KMS-11 (cell line): ENCODE data around the gene PAX8.

Experiments used
- H2AFZ ChIP-seq: fragments of 200-600 bp; sonication (generic); 2 replicates; pipeline ENCODE4 v1.6.1; 2016; ENCODE audit warnings: antibody characterized with exemption, mixed run types, low read depth
- H3K27ac ChIP-seq: fragments of 200-600 bp; sonication (generic); 2 replicates; pipeline ENCODE4 v1.6.1; 2016; ENCODE audit warnings: mild to moderate bottlenecking, mixed run types
- H3K27me3 ChIP-seq: fragments of 200-600 bp; sonication (generic); 2 replicates; pipeline ENCODE4 v1.6.1; 2017; ENCODE audit warnings: mild to moderate bottlenecking, low read depth, mixed run types, moderate library complexity; ENCODE audit not compliant: insufficient read depth
- H3K36me3 ChIP-seq: fragments of 200-600 bp; sonication (generic); 2 replicates; pipeline ENCODE4 v1.6.1; 2017; ENCODE audit warnings: mild to moderate bottlenecking, mixed run types; ENCODE audit not compliant: insufficient read depth
- H3K4me1 ChIP-seq: fragments of 200-600 bp; sonication (generic); 2 replicates; pipeline ENCODE4 v1.6.1; 2016; ENCODE audit warnings: mild to moderate bottlenecking, low read depth, mixed run types; ENCODE audit not compliant: poor library complexity, severe bottlenecking
- H3K4me2 ChIP-seq: fragments of 200-600 bp; sonication (generic); 2 replicates; pipeline ENCODE4 v1.7.0; 2016; ENCODE audit warnings: mild to moderate bottlenecking, mixed run types
- H3K4me3 ChIP-seq: fragments of 200-600 bp; sonication (generic); IDR thresholded peaks from 2 replicates; pipeline ENCODE4 v1.6.1; 2017; ENCODE audit warnings: low read depth, low read length, mixed read lengths; ENCODE audit not compliant: insufficient read depth
- H3K79me2 ChIP-seq: fragments of 200-600 bp; sonication (generic); 2 replicates; pipeline ENCODE4 v1.6.1; 2016; ENCODE audit warnings: low read depth, mixed run types; ENCODE audit not compliant: insufficient read depth
- H3K9ac ChIP-seq: fragments of 200-600 bp; sonication (generic); 2 replicates; pipeline ENCODE4 v1.6.1; 2016; ENCODE audit warnings: mild to moderate bottlenecking, mixed run types
- H4K20me1 ChIP-seq: fragments of 200-600 bp; sonication (generic); 2 replicates; pipeline ENCODE4 v1.6.1; 2016; ENCODE audit warnings: mild to moderate bottlenecking, mixed run types; ENCODE audit not compliant: insufficient read depth
- CTCF ChIP-seq: fragments of 200-600 bp; sonication (generic); conservative IDR thresholded peaks from 2 replicates; pipeline ENCODE4 v1.6.1; 2017; ENCODE audit warnings: low read depth, mild to moderate bottlenecking, antibody characterized with exemption, low read length, moderate library complexity, mixed read lengths

The PAX8 gene

GRCh38 chr2:113272477-113272876, 6.2 kb downstream of the PAX8 start:
- Histone ChIP-seq H4K20me1 (no peaks in the 10 kb centered on the region), H3K9ac (no peak overlapping the region), H3K79me2 (no peaks in the 10 kb centered on the region), H3K27me3 (no peaks in the 10 kb centered on the region), H3K27ac (no peak overlapping the region), H3K36me3 (no peaks in the 10 kb centered on the region), H3K4me3 (no peak overlapping the region), H3K4me2 (no peak overlapping the region), H2AFZ (no peak overlapping the region), H3K4me1 (no peaks in the 10 kb centered on the region)
- no peak for TF ChIP-seq CTCF

GRCh38 chr2:113268621-113269360, 9.9 kb downstream of the PAX8 start:
- no peak overlapping the region for H3K4me3 ChIP-seq
- no peaks in the 10 kb centered on the region for H3K27me3 ChIP-seq
- H3K36me3 ChIP-seq: no peaks in the 10 kb centered on the region
- H3K4me1 ChIP-seq: no peaks in the 10 kb centered on the region
- no peak for TF ChIP-seq CTCF
- H3K79me2 ChIP-seq: no peaks in the 10 kb centered on the region
- no peak overlapping the region for H3K27ac ChIP-seq
- no peak overlapping the region for H3K9ac ChIP-seq
- no peaks in the 10 kb centered on the region for H4K20me1 ChIP-seq
- H3K4me2 ChIP-seq: no peak overlapping the region
- H2AFZ ChIP-seq: no peak overlapping the region

- TF ChIP-seq CTCF: no peak
- no peak overlapping the region for H2AFZ ChIP-seq
These were observed 12.3 kb downstream of the PAX8 start for GRCh38 chr2:113266431-113266830.

GRCh38 chr2:113264713-113265403, 13.9 kb downstream of the PAX8 start:
- no peak overlapping the region for H3K27ac ChIP-seq
- no peak overlapping the region for H3K4me3 ChIP-seq
- H3K9ac ChIP-seq: no peak overlapping the region
- no peak for TF ChIP-seq CTCF
- H3K4me2 ChIP-seq: no peak overlapping the region
- H3K79me2 ChIP-seq: no peaks in the 10 kb centered on the region
- H4K20me1 ChIP-seq: no peaks in the 10 kb centered on the region
- no peak overlapping the region for H2AFZ ChIP-seq
- no peaks in the 10 kb centered on the region for H3K36me3 ChIP-seq
- no peaks in the 10 kb centered on the region for H3K27me3 ChIP-seq
- no peaks in the 10 kb centered on the region for H3K4me1 ChIP-seq

More at GRCh38 chr2:113266431-113266830, 12.3 kb downstream of the PAX8 start:
- H3K27ac ChIP-seq: no peak overlapping the region
- H3K9ac ChIP-seq: no peak overlapping the region
- H4K20me1 ChIP-seq: no peaks in the 10 kb centered on the region
- no peaks in the 10 kb centered on the region for H3K27me3 ChIP-seq
- no peak overlapping the region for H3K4me3 ChIP-seq
- no peaks in the 10 kb centered on the region for H3K36me3 ChIP-seq
- H3K4me1 ChIP-seq: no peaks in the 10 kb centered on the region
- no peaks in the 10 kb centered on the region for H3K79me2 ChIP-seq
- no peak overlapping the region for H3K4me2 ChIP-seq
